CMK (cell line): ENCODE results near the gene EXOSC3.
"Not testable (repeated sequence)": the region's sequence is repeated elsewhere in the genome, so short reads cannot be mapped to it uniquely, and the experiment has no call there.

Experiments used
- DNase-seq: peaks from one replicate; pipeline ENCODE4 v3.0.0-alpha.2; 2010; ENCODE audit warnings: low read depth

EXOSC3 gene

DNA sequence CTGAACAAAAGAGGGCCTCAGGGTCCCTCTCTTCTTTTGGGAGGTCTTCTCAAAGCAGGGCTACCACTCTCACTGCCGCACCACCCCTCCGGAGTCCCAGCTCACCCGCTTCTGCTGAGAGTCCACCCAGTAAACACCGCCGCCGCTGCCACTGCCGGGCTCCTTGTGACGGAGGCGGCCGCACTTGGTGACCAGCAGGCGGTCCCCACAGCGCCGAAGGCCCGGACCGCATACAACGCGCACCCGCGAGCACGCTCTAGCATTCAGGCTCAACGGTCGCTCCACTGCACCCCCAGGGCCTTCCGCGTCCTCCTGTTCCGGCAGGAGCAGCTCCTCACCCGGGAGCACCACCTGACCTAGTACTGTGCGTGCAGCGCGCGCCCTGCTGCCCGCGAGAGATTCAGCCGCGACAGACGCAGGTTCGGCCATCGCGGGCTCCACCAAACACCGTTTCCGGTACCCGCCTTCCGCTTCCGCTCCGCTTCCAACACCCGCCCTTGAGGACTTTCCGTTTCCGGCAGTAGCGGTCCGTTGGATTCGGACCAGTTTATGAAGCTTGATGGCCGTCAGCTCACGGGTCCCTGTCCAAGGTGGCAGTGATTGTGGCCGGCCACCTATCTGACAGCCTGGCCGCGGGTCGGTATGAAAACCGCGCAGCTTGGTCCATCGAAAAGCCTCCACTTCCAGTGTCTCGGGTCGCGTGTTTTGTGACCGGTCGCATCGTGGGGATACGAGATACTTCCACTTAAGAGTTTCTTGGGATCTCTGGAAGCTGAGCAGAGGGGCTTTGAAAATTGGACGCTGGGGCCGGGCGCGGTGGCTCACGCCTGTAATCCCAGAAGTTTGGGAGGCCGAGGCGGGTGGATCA lies at the start of gene EXOSC3:
EXOSC3 (minus strand) TSS at position 449 of the 868 bp plus-strand sequence; CDS start at position 429, 20 bp downstream.
- peak; percentile 83 for DNase-seq

DNA sequence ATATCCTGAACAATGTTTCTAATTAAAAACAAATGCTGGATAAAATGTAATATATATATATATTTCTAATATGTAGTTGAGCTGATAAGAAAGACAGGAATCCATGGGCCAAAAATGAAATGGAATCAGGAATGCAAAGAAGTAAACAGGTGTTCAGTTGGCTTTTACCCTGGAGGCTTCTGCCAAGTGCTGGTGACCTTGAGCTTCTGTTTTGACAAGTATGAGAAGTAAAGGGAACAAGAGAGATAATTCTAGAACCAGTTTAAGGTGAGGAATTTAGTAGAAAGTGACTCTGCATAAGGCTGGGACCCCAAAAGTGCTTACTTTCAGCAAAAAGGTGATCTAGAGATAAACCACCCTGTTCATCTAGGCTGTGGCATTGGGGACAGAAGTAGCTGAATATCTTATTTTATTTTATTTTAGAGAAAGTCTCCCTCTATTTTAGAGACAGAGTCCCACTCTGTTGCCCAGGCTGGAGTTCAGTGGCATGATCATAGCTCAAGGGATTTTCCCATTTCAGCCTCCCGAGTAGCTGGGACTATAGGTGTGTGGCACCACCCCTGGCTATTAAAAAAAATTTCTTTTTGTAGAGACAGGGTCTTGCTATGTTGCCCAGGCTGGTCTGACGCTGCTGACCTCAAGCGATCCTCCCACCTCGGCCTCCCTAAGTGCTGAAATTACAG lies 42.8 kb upstream of the EXOSC3 start:
- no peak for DNase-seq

DNA sequence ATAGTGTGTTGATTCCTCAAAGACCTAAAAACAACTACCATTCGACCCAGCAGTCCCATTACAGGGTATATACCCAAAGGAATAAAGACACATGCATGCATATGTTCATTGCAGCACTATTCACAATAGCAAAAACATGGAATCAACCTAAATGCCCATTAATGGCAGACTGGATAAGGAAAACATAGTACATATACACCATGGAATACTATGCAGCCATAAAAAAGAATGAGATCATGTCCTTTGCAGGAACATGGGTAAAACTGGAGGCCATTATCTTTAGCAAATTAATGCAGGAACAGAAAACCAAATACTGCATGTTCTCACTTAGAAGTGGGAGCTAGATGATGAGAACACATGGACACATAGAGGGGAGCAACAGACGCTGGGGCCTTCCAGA lies 40.3 kb upstream of the EXOSC3 start:
- DNase-seq, result not testable (repeated sequence)

DNA sequence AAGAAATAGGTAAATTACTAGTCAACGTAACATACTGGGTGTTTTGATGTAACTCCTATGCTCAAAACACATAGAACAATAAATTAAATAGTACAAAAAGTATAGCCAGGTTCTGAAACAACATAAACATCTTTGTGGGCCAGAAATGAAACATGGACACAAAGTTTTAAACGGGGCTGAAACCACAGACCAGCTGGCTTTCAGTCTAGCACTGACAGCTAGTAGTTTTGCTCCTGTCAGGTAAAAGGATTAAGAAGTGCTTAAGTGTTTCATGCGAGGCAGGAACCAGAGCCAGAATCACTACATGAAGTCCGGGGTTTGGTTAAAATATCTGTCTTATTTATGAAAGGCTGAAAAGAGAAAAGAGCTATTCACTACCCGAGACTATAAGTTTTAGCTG lies 35.3 kb upstream of the EXOSC3 start:
- no peak for DNase-seq

DNA sequence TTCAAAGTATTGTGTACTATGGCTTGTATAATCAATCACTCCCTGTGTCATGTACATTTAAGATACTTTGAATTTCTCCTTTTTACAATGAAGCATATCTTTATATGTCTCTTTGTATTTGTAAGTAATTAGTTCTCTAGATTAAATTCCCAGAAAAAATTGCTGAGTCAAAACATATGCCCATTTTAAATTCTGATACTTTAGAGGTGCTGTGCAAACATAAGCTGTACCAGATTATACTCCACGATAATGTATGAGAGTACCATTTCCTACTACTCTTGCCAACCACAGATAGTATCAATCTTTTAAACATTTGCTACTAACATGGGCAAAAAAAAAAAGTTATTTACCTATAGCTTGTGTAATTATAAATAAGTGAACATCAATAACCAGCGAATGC lies 34.0 kb upstream of the EXOSC3 start:
- no peak for DNase-seq

DNA sequence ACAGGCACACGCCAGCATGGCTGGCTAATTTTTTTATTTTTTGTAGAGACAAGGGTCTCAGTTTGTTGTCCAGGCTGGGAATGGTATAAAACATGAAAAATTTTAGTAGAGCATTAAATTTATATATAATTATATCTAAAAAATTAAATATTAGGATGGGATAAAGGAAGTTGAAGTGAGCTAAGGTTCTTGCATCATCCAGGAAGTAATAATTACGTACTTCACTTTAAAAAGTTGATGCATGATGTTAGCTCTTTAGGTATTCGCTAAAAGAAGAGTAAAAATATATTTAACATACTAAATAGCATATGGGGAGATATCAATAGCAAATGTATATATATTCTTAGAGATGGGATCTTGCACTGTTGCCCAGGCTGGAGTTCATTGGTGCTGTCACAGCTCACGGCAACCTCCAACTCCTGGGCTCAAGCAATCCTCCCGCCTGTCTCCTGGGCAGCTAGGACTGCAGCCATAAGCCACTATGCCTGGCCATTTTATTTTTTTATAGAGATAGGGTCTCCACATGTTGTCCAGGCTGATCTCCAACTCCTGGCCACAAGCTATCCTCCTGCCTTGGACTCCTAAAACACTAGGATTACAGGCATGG lies 28.0 kb upstream of the EXOSC3 start:
- no peak for DNase-seq

DNA sequence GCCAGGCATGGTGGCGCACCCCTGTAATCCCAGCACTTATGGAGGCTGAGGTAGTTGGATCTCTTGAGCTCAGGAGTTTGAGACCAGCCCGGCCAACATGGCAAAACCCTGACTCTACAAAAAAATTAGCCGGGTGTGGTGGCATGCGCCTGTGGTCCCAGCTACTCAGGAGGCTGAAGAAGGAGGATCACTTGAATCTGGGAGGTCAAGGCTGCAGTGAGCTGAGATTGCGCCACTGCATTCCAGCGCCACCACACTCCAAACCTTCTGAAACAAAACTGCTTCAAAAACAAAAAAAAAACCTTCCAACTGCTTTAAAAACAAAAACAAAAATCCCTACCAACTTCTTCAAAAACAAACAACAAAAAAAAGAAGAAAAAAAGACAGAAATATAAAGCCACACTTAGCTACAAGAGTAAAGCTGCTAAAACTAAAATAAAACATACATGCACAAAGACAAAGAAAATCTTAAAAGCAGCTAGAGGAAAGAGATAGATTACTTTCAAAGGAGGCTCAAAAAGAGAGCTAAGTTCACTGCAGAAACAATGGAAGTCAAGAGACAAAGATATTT lies 27.1 kb upstream of the EXOSC3 start:
- no peak for DNase-seq

DNA sequence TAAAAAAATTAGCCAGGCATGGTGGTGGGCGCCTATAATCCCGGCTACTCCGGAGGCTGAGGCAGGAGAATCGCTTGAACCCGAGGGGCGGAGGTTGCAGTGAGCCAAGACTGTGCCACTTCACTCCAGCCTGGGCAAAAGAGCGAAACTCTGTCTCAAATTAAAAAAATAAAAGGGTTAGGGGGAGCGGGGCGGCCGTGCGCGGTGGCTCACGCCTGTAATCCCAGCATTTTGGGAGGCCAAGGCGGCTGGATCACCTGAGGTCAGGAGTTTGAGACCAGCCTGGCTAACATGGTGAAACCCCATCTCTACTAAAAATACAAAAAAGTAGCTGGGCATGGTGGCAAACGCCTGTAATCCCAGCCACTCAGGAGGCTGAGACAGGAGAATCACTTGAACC lies 24.8 kb upstream of the EXOSC3 start:
- not testable (repeated sequence) for DNase-seq

DNA sequence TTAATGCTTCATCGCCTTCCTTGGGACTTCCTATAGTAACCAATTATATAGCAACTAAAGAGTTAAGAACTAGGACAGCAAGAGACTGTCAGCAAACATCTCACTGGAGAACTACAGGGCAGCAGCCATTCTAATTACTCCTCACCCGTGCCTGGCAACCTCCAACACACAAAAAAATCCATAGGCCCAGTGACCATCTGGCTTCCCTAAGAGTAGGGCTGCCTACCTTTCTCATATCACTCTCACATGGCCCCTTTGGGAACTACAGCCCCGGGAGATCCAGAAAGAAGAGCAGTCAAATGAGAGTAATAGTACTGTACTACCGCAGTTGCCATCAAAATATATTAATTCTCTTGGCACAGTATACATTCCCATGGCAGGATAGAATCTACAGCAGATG lies 21.4 kb upstream of the EXOSC3 start:
- no peak for DNase-seq

DNA sequence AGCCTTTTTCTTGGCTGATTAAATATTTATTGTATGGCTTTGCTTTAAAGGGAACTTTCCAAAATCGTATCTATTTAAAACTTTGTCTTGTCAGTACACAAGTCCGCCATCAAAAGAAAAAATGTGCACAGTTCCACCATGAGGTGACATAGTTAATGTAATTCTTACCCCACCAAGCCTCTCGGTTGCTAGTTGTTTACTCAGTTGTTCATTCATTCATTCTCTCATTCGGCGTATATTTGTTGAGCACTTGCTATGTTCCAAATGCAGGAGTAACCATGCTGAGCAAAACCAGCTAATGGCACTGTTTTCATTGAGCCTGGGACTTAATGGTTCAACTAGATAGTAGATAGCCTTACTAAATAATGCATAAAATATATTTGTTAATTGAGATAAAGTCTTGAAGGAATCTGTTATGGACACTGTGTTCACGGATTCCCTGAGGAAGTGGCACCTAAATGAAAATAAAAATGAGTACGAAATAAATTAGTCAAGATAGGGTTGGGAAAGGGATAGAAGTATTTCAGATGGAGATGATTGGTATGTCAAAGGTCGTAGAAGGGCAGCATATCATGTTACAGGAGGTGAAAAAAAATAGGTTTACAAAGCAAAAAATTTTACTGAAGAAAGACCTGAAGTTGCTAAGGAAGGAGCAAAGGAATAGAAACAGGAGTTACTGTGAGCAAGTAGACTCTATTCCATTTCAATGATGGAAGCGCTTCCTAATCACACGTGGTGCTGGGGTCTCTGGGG lies 17.3 kb upstream of the EXOSC3 start:
- no peak for DNase-seq

DNA sequence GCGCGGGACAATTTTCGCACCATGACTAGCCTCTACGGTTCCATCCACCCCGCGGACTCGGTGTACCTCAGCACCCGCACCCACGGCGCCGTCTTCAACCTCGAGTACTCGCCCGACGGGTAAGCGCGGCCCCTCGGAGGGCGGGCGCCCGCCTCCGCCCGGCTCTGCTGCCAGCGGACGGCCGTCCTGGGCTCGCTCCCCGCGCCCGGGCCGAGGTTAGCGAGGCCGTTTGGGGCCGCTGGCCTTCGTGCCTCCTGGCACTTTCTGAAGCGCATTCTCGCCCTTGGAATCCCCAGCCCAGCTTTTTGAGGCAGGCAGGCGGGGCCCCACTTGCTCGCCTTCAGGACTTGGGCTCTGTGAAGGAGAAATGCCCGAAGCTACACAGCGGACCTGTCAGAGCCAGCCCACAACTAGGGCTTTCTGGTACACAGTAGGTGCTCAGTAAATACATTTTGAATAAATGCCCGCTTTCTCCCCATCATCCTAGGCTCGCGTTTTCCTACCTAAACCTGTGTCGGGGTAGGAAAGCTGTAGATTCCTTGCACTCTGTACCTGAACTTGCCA lies 16.5 kb upstream of the EXOSC3 start:
- DNase-seq, result no peak

DNA sequence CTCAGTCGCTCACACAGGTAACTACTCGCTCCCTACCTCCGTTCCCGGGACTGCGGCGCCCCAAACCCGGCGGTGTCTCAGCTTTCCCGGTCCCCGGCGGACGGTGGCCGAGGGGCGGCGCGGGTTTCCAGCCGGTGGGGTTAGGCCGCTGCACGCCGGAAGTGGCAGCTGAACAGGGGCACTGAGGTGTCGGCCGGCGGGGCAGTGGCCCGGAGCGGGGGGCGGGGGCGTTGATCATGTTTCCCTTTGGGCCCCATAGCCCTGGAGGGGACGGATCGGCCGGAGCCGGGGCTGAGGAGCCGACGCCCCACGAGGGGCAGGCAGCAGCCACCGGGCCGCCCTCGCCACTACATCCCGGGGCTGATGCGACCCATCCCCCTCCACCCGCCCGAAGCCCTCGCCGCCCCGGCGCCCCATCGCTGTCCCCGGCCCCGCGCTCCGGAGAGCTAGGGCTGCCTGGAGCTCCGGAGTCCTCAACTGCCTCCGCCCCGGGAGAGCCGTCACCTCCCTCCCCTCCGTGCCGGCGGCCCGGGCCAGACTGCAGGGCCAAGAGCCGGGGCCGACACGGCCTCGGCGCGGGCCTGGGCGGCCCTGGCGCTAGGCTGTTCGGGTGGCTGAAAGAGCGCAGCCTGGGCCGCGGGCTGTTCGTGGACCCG lies 15.9 kb upstream of the EXOSC3 start, which contains the start of gene DCAF10:
DCAF10 (plus strand) TSS at position 167 of the 656 bp plus-strand sequence; CDS start at position 237, 70 bp downstream.
- peak; percentile 67 for DNase-seq

DNA sequence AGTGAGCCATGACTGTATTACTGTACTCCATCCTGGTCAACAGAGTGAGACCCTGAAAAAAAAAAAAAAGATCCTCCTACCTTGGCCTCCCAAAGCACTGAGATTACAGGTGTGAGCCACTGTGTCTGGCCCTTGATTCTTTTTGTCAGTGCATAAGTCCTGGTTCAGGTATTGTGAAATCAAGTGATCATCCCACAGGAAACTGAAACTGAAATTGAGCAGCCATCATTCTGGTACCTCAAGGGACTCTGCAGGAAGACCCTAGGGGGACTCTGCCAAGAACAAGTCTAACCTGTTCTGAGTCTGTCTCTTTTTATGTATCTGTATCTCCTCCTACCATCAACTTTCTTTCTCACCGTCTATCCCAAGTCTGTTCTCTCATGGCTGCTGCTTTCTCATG lies 13.8 kb upstream of the EXOSC3 start:
- no peak for DNase-seq

DNA sequence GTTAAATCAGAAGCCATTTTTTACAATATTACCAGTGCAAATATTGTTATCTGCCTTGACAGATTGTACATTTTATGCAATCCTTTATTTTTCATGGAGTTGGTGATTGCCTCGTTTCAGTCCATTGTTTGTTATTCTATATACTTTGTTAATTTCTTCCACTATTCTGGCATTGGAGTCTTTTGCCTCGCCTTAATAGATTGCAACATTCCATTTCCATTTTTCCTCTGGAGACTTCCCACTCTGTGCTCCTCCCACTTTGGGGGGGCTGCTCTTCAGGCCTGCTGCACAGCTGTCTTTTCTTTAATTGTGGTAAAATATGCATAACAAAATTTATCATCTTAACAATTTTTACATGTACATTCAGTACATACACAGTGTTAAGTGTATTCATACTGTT lies 11.4 kb upstream of the EXOSC3 start:
- no peak for DNase-seq

DNA sequence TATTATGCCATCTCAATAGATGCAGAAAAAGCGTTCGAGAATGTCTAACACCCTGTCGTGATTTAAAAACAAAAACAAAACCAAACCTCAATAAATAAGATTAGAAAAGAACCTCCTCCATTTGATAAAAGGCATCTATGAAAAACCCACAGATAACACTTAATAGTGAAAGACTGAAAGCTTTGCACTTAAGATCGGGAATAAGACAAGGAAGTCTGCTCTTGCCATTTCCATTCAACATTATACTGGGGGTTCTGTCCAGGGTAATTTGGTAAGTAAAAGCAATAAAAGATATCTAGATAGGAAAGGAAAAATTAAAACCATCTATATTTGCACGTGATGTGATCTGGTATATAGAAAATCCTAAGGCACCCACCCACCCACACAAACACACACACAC lies 7.3 kb upstream of the EXOSC3 start:
- no peak for DNase-seq

DNA sequence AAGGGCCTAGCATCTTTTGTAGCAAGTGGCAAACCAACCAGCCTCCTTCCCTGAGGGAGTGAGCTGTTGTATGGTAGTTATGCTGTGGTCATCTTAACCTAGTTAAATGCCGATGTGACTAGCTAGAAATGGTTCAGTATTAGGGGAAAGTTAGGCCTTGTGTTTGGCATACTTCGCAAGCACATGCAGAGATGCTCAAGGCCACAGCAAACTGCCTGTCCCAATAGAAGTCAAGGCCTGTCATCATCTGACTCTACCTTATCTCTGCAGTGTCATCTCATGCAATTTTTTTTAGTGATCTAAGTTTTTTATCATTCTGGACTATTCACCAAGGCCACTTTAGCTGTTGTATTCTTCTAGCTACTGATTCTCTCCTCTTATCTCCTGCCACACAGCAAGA lies 5.2 kb upstream of the EXOSC3 start:
- DNase-seq, result no peak

DNA sequence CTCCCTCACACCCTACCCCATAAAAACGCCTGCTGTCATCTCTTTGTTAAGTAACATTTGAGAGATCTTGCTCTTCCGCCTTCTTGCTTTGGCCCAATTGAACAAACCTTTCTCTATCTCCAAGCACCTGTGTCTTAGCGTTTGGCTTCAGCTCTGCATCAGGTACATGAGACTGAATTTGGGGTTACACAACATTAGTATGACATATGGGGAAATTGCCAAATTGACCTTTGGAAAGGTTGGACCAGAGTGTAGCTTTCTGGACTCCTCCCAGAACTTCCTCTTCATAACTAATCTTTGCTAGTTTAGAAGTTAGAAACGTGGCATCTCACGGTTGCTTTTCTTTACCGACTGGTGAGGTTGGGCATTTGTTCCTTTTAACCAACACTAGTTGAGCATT lies 3.5 kb upstream of the EXOSC3 start:
- DNase-seq, result no peak

DNA sequence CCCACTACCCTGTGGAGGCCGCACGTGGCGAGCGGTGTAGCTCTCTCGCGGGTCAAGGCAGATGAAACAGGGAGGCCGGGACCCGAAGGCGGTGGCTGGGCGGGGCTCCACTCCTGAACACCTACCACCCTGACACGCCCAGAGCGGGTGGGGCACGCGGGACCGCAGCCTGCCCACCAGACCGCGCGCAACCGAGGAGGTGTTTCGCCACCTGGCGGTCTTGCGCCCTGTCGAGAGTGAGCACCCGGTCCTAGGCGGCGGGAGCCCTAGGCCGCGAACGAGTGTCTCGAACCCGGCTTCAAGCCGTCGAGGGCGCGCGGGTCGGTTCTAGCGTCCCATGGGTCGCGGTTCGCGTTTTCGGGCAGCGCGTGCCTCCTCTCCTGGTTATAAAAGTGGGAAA lies 2.2 kb upstream of the EXOSC3 start:
- DNase-seq, result no peak

DNA sequence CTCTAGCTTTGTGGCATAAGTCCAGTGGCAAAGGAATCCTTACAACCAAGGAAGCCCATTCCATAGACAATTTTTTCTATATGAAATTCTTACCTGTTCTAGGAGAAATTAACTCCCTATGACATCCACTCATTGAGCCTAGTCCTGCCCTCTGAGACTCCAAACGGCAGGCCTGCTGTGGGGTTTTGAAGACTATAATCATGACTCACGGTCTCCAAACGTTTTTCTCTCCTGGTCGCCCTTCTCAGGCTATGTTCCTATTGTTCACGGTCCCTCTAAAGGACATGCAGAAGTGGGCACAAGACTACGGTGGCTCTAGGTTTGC lies 611 bp downstream of the EXOSC3 start:
- DNase-seq, result no peak

DNA sequence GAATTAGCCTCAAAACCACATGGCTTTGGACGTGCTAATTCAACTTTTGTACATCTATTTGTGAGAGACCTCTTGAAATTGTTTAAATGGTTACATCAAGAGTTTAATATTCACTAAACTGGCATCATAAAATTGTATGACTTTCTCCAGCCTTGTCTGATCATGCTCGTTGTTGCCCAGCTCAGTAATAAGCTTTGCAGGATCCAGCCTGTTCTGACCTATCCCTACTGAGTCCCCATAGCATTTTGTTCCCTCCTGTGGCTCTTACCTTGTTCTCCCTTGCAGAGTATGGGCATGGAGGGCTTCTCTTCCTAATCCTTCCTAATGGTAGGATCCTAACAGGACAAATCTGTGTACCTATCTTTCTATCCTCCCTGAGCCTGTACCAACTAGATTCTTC lies 6.3 kb downstream of the EXOSC3 start:
- no peak for DNase-seq

DNA sequence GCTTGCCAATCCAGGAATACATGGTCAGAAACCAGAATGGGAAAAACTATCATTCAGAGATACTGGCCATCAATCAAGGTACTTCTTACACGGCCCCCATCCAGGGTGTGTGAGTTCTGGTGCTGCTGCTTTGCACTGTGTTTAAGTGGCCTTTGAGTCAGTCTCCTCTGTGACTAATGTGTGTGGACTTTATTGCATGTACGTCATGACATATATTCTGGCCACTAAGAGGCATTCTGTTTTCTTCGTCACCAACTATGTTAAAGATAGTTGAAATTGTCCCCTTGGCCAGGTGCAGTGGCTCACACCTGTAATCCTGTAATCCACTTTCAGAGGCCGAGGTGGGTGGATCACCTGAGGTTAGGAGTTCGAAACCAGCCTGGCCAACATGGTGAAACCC lies 8.5 kb downstream of the EXOSC3 start:
- DNase-seq, result no peak
